D721Med (cell line): ENCODE data around the gene ZNF627.
"Not testable (repeated sequence)": the region's sequence is repeated elsewhere in the genome, so short reads cannot be mapped to it uniquely, and the experiment has no call there.

Experiments used
- DNase-seq: peaks from one replicate; pipeline ENCODE4 v3.0.0; 2011; ENCODE audit warnings: low spot score; ENCODE audit not compliant: insufficient read length
- FAIRE-seq: peaks from 2 replicates; lab custom pipeline; 2011; peaks lifted over from hg19 to GRCh38; lab: Jason Lieb, UNC
- TF ChIP-seq, protein P1 (sequence below): IDR thresholded peaks from 2 replicates; pipeline ENCODE4 v1.5.1; 2012; ENCODE audit warnings: mild to moderate bottlenecking, control low read depth; ENCODE audit not compliant: insufficient read depth; ENCODE audit errors: missing control alignments

ZNF627 gene

DNA sequence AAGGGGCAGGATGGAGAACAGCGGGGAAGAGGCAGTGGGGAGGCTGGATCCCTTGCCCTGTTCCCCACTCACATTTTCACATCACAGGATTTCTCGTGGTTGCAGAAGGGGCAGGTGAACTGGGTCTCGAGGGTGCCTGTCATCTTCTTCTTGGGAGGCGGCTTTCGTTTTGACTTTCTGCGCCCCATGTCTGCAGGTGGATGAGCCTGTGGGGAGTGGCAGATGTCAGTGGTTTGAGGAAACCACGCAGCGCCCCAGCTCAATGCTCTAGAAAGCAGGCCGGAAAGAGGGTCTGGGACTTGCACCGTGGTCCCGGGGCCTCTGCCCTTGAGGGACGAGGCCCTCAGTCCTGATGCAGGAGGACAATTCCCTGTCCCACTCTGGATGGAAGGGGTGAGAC, 43.1 kb upstream of the ZNF627 start:
- FAIRE-seq (no peak), DNase-seq (no peak)
- TF ChIP-seq, protein P1, sequence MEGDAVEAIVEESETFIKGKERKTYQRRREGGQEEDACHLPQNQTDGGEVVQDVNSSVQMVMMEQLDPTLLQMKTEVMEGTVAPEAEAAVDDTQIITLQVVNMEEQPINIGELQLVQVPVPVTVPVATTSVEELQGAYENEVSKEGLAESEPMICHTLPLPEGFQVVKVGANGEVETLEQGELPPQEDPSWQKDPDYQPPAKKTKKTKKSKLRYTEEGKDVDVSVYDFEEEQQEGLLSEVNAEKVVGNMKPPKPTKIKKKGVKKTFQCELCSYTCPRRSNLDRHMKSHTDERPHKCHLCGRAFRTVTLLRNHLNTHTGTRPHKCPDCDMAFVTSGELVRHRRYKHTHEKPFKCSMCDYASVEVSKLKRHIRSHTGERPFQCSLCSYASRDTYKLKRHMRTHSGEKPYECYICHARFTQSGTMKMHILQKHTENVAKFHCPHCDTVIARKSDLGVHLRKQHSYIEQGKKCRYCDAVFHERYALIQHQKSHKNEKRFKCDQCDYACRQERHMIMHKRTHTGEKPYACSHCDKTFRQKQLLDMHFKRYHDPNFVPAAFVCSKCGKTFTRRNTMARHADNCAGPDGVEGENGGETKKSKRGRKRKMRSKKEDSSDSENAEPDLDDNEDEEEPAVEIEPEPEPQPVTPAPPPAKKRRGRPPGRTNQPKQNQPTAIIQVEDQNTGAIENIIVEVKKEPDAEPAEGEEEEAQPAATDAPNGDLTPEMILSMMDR = no peak

DNA sequence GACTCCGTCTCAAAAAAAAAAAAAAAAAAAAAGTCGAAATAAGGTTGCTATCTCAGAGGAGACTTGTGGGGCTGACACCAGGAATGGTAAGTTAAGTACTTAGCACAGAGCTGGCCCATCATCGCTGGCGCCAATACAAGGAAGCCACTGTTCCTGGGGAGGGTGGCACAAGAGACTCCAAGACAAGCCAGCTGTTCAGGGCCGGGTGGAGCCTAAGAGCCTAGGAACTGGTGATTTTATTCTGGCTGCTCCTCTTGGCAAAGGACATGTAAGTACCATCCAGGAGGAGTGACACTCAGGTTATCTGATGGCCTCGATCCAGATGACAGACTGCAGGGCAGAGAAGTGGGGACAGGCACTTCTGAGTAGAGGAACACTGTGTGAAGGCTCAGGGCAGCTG, 42.0 kb upstream of the ZNF627 start:
- DNase-seq (no peak), FAIRE-seq (no peak)
- TF ChIP-seq, protein P1 = no peak

DNA sequence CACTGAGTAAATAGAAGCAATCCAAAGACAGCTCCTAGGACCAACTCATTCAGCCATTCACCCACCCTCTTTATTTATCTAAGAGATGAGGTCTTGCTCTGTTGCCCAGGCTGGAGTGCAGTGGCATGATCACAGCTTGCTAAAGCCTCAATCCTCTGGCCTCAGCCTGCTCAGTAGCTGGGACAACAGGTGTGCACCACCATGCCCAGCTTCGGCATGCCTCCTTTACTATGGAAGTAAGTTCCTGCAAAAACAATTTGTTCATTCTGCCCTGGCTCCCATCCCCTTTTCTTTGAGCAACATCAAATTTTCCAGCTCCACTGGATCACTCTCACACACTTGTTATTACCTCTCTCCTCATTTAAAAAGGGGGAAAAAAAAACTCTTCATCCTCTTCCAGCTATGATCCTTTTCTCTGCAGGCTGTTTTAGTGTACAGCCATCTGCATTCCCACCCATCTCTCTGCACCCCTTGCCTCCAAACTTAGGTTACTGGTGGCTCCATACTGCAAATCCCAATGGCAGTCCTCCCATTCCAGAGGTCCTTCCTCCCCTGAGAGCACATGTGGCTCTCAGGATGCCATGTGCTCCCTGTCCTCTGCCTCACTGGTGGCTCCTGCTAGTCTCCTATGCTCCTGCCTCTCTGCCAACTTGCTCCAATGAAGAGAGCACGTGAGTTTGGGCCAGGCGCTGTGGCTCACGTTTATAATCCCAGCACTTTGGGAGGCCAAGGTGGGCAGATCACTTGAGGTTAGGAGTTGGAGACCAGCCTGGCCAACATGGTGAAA, 40.5 kb upstream of the ZNF627 start:
- no peak for DNase-seq
- no peak for FAIRE-seq
- TF ChIP-seq, protein P1 = no peak

DNA sequence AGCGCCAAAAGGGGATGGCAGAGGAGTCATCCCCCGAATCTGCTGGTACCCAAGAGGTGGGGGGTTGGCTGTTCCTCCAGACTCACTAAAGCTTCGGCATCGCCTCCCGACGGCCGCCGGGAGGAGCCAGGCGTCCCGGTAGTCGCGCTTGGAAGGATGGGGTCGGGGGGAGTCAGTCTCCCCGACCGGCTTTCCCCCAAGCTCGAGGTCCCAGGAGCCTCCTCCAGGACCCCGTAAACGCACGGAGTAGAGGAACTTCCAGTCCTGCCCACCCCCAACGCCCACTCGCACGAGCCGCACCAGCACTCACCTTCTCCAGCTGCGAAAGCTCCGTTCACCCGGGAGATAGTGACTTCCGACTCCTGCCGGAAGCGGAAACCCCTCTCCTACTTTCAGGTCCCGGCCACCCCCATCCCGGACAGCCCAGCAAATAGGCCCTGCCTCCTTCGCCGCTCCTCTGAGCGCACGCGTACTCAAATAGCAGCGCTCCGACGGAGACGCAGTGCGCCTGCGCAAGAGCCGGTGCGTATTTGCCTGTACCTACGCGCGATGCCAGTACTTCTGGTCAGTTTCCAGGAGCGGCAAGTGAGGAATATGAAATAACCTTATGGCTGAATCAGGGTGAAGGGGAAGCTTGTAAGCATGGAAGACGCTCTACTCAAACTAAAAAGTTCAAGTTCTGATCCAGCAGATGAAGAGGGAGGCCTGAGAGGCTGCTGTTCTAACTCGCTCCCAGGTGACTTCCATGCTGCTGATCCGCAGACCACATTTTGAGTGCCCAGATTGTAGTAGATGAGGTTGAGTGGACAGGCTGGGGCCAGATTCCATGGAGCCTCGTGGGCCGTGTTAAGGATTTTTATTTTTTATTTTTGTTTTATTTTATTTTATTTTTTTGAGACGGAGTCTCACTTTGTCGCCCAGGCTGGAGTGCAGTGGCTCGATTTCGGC, 38.1 kb upstream of the ZNF627 start, which contains the start of gene ELOF1:
Gene ELOF1, minus strand, starts transcription at position 350 of the 948 bp plus-strand sequence. CDS start 4,883 bp downstream, outside the sequence.
- DNase-seq (peak; percentile 99), FAIRE-seq (no peak)
- TF ChIP-seq, protein P1 = no peak

DNA sequence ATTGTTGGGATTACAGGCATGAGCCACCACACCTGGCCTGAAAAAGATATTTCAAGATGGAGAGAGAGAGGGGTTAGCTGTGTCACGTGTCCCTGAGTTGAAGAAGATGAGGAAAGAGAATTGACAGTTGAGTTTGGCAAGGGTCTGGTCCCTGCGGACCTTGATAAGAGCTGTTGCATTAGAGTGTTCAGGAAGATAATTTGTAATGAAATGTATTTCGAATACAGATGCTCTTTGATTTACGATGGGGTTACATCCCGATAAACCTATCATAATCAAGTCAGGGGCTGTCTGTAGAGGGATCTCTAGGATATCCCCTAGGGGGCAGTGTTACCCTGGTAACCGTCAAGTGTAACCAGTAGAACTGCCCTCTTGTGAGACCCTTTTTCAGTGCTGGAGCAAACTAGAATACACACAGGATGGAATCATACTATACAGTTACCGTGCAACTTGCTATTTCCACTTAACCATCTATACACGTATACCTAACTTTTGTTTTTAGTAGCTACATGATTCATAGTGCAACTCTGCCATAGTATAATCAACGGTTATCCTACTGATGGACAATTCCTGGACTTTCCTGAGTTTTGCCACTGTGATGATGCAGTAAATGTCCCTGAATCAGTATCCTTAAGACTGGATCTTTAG, 36.8 kb upstream of the ZNF627 start:
- DNase-seq (no peak), FAIRE-seq (no peak)
- TF ChIP-seq, protein P1 = peak; percentile 67

DNA sequence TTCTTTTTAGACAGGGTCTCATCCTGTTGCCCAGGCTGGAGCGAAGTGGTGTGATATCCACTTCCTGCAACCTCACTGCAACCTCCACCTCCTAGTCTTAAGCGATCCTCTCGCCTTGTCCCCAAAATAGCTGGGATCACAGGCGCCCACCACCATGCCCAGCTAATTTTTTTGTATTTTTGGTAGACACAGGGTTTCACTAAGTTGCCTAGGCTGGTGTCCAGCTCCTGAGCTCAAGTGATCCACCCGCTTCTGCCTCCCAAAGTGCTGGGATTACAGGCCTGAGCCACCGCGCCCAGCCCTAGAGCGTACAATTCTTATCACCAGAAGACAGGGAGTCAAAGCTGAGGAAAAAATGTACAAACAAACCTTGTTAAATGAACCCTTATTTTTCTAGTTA, 33.8 kb upstream of the ZNF627 start:
- DNase-seq (no peak), FAIRE-seq (no peak)
- TF ChIP-seq, protein P1 = no peak

DNA sequence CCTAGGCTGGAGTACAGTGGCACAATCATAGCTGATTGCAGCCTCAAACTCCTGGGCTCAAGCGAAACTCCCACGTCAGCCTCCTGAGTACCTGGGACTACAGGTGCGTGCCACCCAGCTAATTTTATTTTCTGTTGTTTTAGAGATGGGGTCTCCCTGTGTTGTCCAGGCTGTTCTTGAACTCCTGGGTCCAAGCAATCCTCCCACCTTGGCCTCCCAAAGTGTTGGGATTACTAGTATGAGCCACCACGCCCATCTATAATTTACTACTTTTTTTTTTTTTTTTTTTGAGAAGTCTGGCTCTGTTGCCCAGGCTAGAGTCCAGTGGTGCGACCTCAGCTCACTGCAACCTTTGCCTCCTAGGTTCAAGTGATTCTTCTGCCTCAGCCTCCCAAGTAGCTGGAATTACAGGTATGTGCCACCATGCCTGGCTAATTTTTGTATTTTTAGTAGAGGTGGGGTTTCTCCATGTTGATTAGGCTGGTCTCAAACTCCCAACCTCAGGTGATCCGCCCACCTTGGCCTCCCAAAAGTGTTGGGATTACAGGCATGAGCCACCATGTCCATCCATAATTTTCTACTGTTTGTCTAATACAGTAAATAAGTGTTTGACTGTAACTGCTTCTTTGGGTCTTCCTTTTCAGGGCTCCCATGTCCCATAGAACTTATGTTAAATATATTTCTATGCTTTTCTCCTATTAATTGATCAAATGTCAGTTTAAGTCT, 33.0 kb upstream of the ZNF627 start:
- FAIRE-seq, DNase-seq: not testable (repeated sequence)

DNA sequence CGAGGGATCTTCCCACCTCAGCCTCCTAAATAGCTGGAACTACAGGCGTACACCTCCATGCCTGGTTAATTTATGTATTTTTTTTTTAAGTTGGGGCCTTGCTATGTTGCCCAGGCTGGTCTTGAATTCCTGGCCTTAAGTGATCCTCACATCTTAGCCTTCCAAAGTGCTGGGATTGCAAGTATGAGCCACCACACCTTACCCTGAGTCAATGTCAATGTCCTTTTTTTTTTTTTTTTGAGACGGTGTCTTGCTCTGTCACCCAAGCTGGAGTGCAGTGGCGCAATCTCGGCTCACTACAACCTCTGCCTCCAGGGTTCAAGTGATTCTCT, 31.7 kb upstream of the ZNF627 start:
- not testable (repeated sequence) for DNase-seq, FAIRE-seq
